Erythroblast (primary cell): ENCODE data around the gene RBBP4.

Experiments used
- DNase-seq, 2 experiments: peaks; one replicate each; lab custom pipeline; 2025; lab: John Stamatoyannopoulos, UW
- GATA1 ChIP-seq: IDR thresholded peaks from 2 replicates; pipeline ENCODE4 v1.6.1; 2011; ENCODE audit warnings: low read depth, mild to moderate bottlenecking, control low read depth, low read length, moderate library complexity
- POLR2A ChIP-seq: IDR thresholded peaks from 2 replicates; pipeline ENCODE4 v1.6.1; 2011; ENCODE audit warnings: mild to moderate bottlenecking, low read length

The RBBP4 gene

GRCh38 chr1:32650752-32651460 is at the start of gene RBBP4:
RBBP4 (plus strand) TSS chr1:32651208; CDS start chr1:32651307, 99 bp downstream.
- no peak for TF ChIP-seq GATA1
- TF ChIP-seq POLR2A, result peak; percentile 59
- peak; percentile 99 for DNase-seq

DNA sequence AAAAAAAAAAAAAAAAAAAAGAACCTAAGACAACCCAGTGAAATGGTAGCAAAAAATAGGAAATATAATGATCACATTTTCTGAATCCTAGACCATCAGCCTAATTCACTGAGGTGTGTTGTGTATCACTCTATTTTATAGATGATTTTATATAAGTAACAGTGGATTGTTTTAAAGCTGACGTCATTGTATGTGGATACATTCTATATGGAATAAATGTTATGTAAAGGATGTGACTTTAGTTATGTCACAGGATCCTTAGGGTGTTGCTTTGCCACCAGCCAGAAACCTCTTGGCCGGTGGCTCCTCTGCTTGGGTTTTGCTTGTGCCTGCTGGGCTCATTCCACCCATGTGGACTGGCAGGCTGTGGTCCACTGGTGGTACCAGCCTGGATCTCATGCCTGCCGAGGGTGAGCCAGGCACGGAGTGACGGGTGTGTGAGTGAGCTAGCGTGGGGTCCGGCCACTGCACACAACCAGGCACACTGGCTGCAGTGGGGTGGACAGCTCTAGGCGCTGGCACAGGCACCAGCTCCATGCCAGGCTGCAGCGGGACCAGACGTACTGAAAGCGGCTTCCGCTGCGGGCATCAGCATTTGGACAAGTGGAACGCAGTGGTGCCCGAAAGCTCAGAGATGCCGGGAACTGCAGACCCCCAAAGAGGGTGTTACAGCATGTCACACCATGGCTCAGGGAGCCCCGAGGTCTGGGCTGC is 45.1 kb upstream of the RBBP4 start:
- DNase-seq, result no peak
- TF ChIP-seq POLR2A, result no peak
- no peak for TF ChIP-seq GATA1

DNA sequence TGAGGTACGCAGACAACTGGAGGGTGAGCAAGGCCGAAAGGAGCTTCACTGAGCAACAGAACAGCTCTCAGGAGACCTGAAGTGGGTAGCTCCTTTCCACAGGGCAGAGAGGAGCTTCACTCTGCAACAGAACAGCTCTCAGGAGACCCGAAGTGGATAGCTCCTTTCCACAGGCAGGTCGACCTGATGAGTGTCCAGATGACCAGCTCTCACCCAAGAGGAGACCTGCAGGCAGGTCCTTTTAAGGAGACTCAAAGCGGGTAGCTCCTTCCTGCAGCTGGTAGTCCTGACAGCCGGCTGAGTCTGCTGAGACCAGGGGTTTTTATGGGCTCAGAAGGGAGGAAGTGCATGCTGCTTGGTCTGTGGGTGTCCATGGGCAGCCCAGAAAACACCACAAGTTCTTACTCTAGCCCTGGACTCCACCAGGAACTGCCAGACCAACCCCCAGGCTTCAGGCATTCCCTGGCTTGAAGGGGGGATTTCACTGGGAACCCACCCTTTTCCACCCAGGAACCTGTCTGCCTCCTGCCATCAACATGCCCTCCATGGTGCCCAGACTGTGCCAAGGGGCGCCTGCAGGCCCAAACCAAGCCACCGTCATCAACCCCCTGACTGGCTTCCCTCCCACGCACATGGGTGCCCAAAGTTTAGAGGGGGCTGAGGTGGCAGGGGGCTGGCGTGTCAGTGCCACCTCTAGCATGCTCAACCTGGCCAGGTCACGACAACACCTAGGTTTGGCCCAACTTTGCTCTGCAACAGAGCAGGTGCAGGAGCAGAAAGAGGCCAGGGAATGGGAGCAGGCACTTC is 44.2 kb upstream of the RBBP4 start:
- DNase-seq, result no peak
- TF ChIP-seq POLR2A (no peak), GATA1 (no peak)

- DNase-seq, result no peak
- TF ChIP-seq POLR2A (no peak), GATA1 (no peak)
Observed at GRCh38 chr1:32609180-32609579, 41.8 kb upstream of the RBBP4 start.

- TF ChIP-seq GATA1 (no peak), POLR2A (no peak)
- DNase-seq, result no peak
Observed at GRCh38 chr1:32611859-32612188, 39.2 kb upstream of the RBBP4 start.

DNA sequence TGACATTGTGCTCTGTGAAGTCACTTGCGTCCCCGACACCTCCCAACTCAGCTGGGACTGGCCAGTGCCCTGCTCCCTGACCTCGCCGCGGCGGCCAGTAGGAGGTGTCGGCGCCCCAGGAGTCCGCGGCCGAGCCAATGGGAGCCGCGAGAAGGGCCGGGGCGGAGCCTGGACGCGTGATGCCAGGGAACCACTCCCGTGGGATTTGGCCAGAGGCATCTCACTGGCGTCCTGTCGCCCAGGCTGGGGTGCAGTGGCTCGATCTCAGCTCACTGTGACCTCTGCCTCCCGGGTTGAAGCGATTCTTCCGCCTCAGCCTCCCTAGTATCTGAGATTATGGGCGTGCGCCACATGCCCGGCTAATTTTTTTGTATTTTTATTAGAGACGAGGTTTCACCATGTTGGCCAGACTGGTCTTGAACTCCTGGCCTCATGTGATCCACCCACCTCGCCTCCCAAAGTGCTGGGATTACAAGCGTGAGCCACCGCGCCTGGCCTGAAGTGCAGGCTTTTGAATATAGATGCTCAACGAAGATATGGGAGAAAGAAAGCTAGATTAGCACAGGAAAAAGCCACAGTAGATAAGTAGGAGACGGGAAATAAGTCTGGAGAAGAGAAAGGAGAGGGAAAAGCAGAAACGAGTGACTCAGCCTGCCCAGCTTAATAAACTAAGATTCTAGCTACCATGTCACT is 38.7 kb upstream of the RBBP4 start:
- DNase-seq, result peak; percentile 67 to 70
- TF ChIP-seq GATA1, result no peak
- peak; percentile 31 for TF ChIP-seq POLR2A

GRCh38 chr1:32613472-32613871 is 37.5 kb upstream of the RBBP4 start:
- TF ChIP-seq POLR2A (no peak), GATA1 (no peak)

DNA sequence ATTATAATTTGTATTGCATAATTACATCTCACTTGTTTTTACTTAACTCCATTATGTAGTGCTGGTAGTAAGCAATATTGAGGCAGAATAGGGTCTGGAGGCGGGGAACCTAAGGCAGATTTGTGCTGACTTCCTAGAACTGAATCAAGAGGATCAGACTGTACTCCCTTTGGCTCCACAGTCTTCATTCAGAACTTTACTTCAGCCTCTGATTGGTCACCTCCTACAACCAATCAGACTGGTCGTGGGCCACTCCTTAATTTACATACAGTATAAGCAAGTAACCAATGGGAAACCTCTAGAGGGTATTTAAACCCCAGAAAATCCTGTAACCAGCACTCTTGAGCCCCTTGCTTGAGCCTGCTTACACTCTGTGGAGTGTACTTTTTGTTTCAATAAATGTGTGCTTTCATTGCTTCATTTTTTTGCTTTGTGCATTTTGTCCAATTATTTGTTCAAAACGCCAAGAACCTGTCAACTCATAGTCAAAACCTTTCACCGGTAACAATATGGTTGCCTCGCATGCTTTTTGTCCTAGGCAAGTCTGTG is 32.3 kb upstream of the RBBP4 start:
- DNase-seq, result peak in 1 of 2 experiments; percentile 21
- TF ChIP-seq POLR2A (no peak), GATA1 (no peak)

More at GRCh38 chr1:32613472-32613871, 37.5 kb upstream of the RBBP4 start:
- DNase-seq, result no peak

- DNase-seq, result no peak
- no peak for TF ChIP-seq GATA1
- TF ChIP-seq POLR2A, result no peak
Observed at GRCh38 chr1:32619701-32620485, 31.1 kb upstream of the RBBP4 start.

DNA sequence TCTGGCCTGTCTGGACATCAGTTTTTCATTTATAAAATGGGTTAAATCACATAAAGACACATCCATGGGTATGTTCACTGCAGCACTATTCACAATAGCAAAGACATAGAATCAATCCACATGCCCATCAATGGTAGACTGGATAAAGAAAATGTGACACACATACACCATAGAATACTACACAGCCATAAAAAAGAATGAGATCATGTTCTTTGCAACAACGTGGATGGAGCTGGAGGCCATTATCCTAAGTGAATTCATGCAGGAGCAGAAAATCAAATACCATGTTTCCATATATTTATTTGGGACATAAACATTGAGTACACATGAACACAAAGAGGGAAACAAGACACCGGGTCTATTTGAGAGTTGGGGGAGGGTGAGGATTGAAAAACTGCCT is 28.8 kb upstream of the RBBP4 start:
- TF ChIP-seq POLR2A (no peak), GATA1 (no peak)
- DNase-seq, result no peak

DNA sequence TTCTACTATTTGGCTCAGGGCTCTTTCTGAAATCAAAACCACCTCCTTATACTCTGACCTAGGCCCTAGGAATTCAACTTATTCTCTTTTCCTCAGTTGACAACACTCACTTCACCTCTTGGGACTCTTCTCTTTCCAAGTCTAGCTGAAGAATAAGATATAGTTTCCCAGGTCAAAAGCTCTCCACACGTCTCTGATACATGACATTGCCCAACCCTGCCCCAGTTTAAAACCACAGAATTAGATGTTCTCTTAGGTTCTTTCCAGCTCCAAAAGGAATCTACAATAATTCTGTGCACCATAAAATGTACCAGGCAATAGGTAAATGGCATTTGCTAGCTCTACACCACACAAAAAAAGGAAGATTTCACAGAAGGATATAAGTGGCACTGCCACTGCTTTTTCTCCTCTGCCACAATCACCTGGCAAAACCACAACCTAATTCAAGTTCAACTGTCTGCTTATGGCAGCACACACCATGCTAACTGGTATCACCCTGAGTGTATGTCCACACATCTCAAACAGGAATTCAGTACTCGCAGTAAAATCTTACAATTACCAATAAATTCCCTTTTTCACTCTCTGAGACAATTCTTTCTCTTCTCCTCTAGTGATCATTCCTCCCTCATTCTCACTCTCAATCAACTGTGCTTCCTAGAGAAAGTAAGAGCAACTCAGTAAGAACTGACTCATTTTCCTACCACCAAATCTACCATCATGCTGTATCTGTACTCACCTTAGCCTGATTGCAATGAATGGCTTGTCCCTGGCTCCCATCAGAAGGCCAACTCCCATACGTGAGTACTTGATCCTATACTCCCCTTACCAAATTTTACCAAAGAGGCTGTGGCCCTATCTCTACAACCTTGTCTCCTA is 28.0 kb upstream of the RBBP4 start:
- no peak for DNase-seq
- TF ChIP-seq POLR2A, result no peak
- no peak for TF ChIP-seq GATA1
